HS-5 (cell line): Measurements from ENCODE around the gene SOX8.

Source experiments
- DNase-seq: peaks from one replicate; pipeline ENCODE4 v3.0.0-alpha.2; 2012; ENCODE audit warnings: low read depth

SOX8 gene

DNA sequence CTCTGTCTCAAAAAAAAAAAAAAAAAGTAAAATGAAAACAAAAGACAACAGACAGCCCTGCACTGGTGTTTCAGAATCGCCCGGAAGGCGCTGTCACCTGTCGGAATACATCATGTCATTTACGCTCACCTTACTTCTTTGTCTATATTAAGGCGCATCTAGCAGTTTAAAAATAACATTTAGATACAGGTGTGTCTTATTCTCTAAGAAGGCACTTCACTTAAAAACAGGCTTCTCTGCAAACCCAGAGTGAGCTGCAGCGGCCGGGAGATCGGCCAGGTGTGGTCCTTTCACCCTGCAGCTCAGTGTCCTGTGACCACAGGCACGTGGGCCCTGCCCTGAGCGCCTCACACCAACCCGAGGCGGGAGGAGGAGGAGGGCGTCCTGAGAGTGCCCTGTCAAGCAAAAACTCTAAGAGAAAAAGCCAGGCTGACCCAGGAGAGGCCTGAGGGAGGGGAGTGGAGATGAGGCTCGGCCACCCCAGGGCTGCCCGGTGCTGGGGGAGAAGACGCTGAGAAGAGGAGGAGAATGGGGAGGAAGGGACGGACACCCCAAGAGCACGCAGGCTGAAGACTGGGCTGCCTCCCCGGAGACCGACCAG, 7.5 kb upstream of the SOX8 start:
- no peak for DNase-seq

DNA sequence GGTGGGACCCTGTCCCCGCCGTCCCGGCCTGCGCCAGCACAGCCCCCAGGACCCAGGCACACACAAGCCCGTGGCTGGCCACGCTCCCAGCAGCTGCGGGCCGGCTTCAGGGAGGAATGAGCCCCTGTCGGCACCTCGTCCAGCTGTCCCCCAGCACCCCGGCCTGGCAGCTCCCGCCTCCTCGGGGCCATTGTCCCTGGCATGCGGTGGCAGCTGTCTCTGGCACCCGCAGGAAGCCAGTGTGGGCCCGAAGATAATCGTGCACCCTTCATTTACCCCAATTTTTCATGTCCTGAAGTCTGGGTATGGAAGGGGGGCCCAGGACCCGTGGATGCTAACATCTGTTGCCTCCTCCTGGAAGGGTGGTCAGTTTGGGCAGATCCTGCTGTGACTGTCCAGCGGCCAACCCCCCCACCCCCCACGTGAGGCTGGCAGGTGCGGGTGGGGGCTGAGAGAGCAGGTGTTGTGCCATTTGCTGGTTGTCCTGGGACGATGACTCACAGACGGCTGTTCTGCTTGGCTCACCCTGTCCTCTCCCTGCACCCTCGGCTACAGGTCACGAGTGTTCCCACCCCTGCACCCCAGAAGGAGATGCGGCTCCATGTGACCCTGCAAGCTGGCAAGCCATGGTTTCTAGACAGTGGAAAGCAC, 6.8 kb upstream of the SOX8 start:
- no peak for DNase-seq

DNA sequence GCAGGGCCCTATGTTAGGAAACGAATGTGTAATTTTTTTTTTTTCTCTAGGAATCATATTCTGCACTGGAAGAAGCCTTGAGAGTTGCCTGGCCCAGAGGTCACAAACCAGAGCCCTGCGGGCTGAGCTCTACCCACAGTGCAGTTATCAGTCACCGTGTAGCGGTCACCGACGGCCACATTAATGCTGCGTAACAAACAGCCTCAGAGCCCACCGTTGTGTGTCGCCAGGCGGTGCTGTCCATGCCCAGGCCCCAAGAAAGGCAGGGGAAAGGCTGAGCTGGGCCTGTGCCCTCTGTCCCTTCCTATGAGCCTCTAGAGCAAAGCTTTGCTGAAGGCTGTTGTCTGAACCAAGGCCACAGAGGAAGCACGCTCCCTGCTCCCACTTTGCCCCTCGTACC, 6.3 kb upstream of the SOX8 start:
- no peak for DNase-seq

DNA sequence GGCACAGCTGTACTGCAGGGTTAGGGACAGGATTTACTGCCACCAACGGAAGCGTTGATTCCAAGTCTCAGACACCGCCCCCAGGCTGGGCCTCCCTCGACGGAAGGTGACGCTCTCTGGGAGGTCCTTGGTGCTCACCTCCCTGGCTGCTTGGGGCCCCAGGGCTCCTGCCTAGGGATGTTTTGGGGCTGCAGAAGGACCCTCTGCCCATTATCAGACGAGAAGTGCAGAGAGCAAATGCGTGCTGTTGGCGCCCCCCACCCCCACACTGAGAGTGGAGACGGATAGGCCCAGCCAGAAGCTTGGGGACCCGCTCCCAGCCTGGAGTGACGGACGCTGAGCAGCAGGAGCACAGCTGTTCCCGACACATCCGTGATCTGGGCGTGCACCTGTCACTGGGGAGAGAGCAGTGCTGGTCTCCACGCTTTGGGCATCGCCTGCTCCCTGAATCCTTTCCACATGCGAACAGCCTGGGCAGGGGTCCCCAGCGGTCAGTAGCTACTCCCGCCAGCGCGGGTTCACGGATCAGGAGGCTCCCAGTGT, 5.1 kb upstream of the SOX8 start:
- no peak for DNase-seq

DNA sequence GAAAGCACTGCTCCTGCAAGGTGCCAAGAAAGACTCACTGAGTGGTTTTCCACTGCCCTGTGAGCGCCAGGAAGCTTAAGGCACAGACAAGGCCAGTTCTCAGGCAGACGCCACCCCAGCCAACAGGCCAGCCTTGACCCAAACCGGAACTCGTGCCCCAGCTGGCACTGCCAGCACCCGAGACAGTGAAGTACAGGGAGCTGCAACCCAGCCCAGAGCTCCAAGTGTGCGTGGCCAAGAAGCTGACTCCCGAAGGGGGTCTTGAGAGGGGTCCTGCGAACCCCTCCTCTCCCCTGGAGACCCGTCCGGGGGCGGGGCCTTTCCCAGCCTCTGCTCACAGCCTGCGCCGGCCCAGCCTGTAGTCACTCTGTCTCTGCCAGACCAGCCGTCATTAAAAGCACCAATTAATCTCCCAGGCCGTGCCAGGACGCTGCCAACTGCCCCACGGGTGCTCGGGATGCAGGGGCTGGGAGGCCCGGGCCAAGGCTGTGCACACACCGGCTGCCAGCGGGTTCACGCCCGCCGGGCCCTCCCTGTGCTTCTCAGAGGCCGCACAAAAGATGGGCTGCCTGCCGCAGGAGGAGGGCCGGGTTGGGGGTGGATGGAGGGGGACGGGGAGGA, 4.4 kb upstream of the SOX8 start:
- DNase-seq: no peak

DNA sequence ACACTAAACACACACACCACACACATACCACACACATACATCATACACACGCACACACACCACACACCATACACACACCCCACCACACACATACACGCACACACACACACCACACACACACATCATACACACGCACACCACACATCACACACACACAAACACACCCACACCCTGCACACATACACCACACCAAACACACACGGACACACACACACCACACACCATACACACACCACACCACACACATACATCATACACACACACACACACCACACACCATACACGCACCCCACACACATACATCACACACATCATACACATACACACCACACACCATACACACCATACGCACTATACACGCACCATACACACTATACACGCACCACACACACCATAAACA, 3.7 kb upstream of the SOX8 start:
- DNase-seq: no peak

DNA sequence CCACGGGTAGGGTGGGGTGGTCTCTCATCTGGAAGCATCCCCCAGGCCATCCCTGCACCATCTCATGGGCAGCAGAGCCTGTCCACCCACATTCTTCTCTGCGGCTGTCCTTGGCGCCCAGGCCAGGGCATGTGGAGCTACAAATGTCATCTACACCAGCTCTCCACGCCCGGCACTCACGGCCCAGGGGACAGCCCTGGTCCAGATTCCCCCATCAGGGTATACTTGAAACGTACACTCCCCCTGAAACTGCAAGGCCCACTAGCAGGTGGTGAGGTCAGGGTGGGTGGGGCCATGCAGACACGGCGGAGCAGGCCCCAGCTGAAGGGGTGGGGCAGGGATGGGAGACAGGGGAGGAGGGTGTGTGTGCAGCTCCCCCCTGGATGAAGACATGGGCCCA, 3.2 kb upstream of the SOX8 start:
- no peak for DNase-seq

DNA sequence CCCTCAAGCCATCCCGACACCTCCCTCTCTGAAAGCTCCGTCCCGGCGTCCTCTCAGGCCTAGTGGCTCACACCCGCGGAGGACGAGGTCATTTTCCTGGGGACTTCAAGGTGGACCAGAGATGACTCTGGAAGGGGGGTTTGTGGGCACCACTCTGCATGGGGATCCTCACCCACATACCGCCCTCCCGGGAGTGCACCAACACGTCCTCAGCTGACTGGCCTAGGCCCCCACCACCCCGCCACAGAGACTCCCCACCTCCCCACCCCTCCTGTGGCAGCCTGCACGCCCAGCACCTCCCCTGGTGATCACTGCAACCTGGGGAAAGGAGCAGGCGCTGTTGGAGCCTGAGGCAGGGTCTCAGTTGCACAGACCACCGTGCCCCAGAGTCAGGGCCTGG, 2.4 kb upstream of the SOX8 start:
- DNase-seq: no peak

DNA sequence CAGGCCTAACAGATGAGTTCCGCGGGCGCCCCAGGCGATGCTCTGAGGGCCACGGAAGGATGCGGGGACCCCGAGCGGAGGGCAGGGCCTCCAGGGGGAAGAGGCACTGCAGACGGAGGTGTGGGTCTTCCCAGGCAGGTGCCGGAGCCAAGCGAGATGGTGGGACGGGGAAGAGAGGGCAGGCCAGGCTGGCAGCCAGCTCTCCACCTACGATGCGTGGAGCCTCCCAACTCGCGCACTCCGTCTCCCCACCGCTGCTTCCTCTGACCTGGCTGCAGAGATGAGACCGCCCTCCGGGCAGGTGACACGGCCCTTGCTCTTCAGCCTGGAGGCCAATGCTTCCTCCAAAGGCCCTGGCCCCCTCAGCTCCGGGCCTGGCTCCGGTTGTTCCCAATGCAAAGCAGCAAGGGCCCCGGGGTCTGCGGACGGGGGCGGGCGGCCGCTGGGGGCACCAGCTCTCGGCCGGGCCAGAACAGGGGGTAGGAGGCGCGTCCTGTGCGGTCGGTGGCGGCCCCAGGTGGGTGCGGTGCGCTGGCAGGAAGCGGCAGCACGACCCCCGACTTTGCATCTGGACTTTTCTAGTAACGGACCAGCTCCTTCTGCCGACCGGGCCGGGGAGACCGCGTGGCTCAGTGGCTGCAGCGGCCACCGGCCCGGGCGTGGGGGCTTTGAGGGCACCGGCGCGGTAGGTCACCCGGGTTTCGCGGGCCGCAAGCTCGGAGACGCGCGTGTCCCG, 1.5 kb upstream of the SOX8 start:
- no peak for DNase-seq

DNA sequence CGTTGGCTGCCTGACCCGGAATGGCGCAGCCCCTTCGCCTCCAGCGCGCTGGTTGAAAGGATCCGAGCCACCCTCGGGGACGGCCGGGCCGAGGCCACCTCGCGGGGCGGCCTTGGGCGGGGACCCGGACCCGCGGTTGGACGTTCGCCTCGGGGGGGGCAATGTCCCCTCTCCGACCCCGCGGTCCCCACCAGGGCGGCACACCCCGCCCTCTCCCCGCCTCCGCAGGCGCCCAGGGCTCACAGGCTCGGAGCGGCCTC, 1.0 kb upstream of the SOX8 start:
- no peak for DNase-seq

DNA sequence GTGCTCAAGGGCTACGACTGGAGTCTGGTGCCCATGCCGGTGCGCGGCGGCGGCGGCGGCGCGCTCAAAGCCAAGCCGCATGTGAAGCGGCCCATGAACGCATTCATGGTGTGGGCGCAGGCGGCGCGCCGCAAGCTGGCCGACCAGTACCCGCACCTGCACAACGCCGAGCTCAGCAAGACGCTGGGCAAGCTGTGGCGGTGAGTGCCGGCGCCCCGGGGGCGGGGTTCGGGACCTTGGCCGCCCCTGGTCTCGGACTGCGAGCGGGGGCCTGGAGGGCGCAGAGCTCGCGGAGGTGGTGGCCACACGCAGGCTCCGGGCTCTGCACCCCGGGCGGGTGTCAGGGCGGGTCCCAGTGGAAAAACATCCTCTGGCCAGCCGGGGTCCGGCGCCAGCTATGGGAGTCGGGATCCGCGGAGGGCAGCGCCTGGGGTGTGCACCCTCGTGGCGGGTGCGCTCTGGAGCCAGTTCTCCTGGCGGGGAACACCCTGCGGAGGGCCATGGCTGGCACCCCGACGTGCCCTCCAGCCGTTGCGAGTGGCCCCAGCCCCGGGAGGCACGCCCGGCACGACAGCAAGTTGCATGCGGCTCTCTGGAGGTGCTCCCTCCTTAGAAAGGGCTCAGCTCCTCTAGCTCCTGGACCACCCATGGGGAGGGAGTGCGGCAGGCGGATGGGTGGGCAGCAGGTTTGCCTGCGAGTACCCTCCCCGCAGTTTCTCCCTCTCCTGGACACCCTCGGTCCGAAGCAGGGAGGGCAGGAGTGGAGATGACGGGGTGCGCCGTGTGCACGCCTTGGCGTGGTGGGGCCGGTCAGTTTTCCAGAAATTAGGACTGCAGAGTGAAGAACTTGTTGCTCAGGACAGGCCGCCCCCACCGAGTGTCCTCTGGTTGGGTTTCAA, 824 bp downstream of the SOX8 start:
- DNase-seq: no peak

DNA sequence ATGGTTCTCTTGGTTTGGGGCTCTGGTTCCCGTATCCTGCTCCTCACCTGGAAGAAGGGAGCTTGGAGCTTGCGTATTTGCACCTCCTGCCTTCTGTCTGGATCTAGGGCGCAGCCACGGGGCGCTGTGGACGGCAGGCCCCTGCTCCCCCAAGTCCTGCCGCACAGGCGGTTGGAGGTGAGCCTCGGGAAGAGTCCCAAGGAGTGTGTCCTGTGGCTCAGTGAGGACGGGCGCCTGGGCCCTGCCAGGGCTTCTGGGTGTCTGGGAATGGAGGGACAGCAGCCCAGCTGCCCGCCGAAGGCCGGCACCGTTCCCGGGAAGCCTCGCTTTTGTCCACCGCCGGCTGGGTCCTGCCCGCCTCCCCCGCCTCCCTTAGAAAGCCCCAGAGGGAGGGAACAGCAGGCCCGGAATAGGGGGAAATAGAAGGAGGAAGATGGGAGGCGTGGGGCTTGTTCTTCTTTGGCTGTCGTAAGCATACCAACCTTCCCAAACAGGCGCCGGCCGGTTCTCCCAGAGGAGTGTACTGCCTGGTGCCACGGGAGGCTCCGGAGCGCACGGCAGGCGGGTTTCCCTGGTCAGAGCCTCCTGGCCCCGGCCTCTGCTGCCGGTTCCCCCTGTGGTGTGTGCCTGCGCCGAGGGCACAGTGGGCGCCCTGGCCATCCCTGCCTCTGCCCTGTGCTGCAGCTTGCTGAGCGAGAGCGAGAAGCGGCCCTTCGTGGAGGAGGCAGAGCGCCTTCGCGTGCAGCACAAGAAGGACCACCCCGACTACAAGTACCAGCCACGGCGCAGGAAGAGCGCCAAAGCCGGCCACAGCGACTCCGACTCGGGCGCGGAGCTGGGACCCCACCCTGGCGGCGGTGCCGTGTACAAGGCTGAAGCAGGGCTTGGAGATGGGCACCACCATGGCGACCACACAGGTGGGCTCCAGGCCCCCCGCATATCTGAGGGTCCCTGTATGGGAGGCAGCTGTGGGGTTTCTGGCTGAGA, 1.8 kb downstream of the SOX8 start:
- no peak for DNase-seq

DNA sequence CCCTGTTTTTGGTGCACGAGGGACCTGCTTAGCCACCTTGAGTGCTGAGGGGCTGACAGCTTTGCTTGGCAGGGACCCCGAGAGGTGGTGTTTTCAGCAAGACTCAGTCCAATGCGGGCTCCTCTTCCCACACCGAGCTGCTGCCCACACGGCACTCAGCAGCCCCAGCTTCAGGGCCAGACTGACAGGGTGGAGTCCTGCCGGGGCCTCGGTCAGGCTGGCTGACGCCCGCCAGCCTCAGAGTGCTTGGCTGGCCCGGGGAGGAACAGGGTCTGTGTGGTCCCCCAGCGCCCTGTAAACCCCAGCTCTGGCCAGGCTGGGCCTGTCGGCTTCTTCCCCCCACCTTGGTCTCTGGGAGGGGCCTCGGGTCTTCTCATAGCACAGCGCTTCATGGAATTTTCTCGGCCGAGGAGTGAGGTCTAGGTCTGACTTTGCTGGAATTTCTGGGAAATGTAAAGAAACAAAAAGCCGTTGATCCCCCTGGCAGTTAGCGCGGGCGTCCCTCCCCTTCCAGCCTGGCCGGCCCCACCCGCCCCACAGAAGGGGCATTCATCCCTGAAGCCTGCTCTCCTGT, 2.6 kb downstream of the SOX8 start:
- no peak for DNase-seq

DNA sequence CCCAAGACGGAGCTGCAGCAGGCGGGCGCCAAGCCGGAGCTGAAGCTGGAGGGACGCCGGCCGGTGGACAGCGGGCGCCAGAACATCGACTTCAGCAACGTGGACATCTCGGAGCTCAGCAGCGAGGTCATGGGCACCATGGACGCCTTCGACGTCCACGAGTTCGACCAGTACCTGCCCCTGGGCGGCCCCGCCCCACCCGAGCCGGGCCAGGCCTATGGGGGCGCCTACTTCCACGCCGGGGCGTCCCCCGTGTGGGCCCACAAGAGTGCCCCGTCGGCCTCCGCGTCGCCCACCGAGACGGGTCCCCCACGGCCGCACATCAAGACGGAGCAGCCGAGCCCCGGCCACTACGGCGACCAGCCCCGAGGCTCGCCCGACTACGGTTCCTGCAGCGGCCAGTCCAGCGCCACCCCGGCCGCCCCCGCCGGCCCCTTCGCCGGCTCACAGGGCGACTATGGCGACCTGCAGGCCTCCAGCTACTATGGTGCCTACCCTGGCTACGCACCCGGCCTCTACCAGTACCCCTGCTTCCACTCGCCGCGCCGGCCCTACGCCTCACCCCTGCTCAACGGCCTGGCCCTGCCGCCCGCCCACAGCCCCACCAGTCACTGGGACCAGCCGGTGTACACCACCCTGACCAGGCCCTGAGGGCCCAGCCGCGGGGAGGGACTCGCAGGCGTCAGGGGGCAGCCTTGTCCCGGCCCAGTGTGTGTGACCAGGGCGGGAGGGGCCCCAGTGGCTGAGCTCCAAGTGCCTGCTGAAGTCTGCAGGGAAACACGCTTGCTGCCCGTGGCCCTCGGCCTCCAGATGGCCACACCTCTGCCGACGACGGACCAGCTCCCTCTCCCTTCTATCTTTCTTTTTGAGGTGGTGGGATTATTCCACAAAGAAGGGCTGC, 3.4 kb downstream of the SOX8 start:
- DNase-seq: no peak

DNA sequence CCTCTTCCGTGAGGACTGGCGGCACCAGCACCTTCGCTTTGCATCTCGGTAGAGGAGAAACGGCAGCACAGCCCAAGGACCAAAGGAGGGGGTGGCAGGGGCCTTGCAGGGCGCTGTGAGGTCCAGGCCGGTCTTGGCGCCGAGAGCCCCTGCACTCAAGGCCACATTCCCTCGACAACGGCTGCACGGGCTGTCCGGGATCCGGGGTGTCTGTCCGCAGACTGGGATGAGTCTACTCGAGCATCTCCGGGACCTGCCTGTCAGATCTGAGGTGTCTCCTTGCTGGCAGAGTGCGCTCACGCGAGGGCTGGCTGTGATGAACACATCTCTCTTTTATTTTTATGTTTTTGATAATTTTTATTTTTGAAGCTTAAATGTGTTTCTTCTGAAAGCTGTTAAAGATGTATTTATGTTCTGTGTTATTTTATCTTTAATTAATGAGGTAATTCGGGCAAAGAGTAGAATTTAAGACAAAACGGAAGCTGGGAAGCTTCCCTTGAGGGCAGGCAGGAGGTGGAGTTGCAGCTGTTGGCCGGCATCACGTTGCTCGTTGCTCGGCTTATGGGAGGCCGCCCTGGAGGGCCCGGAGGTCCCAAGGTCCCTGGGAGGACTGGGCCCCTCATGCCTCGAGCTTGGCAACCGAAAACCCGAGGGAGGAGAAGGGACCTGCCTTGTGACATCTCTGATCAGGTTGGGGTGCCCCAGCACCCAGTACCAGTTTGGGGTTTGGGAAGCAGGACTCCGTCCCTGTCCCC, 4.3 kb downstream of the SOX8 start:
- no peak for DNase-seq

DNA sequence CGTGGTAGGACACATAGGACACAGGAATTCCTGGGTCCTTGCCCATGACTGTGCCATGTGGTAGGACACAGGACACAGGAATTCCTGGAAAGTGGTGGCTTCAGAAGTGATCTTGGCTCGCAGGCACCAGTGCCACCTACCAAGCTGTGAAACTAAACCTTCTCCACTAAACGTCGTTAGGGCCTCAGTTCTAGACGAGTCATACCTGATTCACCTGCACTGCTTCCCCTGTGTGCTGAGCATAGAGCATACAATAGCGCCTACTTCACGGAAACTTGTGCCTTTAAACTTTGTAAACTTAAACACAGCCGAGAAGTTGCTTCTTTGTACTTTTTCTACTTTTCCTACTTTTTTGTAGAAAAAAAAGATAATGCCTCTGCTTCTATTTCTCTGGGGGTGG, 4.8 kb downstream of the SOX8 start:
- no peak for DNase-seq

DNA sequence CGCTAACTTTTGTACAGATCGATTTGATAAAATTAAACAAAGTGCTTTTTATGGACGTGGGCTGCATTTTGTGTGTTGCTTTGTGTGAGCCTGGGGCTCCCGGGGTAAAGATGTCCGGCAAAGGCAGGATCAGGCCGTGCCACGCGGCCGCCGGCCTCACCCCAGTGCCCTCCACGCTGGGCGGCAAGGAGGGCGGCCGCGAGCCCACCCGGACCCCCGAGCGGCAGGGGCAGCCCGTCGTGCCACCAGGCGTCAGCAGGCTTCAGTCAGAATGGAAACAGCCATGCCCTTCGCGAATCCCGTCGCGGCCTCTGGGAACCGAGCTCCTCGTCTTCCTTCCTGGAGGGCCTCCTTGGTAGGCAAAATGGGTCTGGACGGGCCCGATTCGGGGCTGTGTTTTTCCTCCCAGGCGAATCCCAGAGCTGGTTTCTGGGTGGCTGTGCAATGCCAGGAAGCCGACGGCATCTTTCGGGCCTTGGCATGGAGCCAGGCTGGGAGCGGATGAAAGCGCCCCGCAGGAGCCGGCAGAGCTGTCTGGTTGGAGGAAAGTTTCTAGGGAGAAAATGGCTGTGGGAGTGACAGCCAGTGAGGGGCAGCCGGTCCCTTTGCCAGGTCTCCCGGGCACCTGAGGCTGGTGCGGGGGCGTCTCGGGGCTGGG, 5.5 kb downstream of the SOX8 start:
- DNase-seq: no peak

DNA sequence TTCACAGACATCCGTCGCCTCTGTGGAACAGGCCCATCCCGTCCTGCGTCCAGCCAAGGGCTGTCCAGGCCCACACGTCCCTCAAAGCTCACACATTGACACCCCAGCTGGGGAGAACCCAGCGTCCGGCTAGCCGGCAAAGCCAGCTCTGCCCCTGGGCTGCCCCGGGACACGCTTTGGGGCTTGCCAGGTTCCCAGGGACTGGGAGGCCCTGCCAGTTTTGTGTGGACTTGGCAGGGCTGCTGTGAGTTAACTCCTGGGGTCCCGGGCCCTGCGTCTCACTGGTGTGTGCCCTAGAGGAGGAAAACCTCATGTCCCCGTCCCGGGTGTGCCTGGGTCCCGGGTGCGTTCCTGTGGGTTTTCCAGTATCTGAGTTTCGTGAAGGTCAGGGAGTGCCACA, 6.3 kb downstream of the SOX8 start:
- DNase-seq: no peak
